Lower leg skin (tissue), 4 donors: ENCODE results near the gene CNPY3. TPM values are rescaled to one million over a fixed set of nuclear protein-coding genes. Genes with fewer than 3 reads are reported as not detected.

ENCODE experiments used
- DNase-seq, 2 donors: peaks; one replicate each; pipeline ENCODE4 v3.0.0-alpha.2; 2019; ENCODE audit warnings: low spot score in 2 of 2
- H3K4me3 ChIP-seq: fragments of 200-600 bp; sonication (generic); 2 replicates; pipeline ENCODE4 v1.5.1; 2017; ENCODE audit warnings: mild to moderate bottlenecking, low read depth; ENCODE audit not compliant: poor library complexity, severe bottlenecking
- POLR2A ChIP-seq, 2 donors: fragments of 450-650 bp; IDR thresholded peaks; one replicate each; pipeline ENCODE4 v1.6.1; 2016 to 2017; ENCODE audit warnings: antibody characterized with exemption in 2 of 2, mild to moderate bottlenecking in 1 of 2, moderate library complexity in 1 of 2
- WGBS, 2 donors: methylation state at CpG; one replicate each; pipeline ENCODE4 v1.1.5; 2018; 5-methylcytosine and 5-hydroxymethylcytosine counted together
- intact Hi-C: fragments of 100-400 bp; cut with DNase I; formaldehyde crosslinking; loops from one replicate; pipeline ENCODE4 v1.15.0; 2023; ENCODE audit warnings: low total_unique reads
- total RNA-seq, 4 donors: library from RNA; depleted of rRNA; stranded (reverse); fragments of >200 nt; gene quantifications; one replicate each; pipeline ENCODE4 v1.1.0, GENCODE V29; 2016
- TF ChIP-seq, protein P1 (sequence below), 3 donors: fragments of 450-650 bp; IDR thresholded peaks; one replicate each; pipeline ENCODE4 v1.5.1; 2016; ENCODE audit warnings: antibody characterized with exemption in 3 of 3, mild to moderate bottlenecking in 3 of 3, moderate library complexity in 2 of 3

The CNPY3 gene
- total RNA-seq, 4 donors from 2014 or later: 15.6 to 28.9 (median 19.7) TPM

DNA sequence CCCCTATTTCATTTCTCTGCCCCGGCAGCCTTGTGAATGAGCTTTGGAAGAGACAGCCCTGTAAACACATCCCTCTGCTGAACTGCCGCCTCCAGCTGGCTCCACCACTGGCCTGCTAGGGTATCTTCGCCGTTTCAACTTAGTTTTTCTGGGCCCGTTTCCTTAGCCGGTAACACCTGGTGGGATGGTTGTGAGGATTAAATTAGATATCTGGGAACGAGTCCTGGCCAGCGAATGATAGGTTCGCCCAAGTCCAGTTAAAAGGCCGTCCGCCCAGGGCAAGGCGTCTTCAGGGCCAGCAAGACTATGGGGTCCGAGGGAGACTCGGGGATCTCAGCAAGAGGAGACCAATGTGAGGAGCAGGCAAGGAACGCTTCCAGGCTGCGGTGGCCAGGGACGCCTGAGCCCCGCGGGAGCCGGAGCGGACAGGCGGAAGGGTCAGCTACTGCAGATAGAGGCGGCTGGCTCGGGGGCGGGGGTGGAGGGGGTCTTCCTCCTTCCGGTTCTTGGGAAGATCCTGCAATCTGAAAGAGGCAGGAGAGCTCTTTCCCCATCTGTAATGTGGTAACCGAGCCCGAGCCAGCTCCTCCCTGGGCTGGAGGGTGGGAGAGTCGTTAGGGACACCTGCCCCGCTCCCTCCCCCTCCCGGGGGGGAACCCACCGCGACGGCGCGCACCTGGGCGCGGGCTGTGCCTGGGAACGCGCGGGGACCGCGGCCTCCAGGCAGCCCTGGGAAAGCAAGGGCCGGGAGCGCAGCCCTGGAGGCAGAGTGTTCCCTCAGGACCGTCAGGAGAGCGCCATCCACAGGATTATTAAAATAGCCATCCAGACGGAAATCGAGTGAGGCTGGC, 17.9 kb upstream of the CNPY3 start:
- intact Hi-C loops: no loop called here
- no peak for DNase-seq
- no peak for TF ChIP-seq POLR2A (IDR thresholded peaks at IDR 0.05)
- TF ChIP-seq, protein P1, sequence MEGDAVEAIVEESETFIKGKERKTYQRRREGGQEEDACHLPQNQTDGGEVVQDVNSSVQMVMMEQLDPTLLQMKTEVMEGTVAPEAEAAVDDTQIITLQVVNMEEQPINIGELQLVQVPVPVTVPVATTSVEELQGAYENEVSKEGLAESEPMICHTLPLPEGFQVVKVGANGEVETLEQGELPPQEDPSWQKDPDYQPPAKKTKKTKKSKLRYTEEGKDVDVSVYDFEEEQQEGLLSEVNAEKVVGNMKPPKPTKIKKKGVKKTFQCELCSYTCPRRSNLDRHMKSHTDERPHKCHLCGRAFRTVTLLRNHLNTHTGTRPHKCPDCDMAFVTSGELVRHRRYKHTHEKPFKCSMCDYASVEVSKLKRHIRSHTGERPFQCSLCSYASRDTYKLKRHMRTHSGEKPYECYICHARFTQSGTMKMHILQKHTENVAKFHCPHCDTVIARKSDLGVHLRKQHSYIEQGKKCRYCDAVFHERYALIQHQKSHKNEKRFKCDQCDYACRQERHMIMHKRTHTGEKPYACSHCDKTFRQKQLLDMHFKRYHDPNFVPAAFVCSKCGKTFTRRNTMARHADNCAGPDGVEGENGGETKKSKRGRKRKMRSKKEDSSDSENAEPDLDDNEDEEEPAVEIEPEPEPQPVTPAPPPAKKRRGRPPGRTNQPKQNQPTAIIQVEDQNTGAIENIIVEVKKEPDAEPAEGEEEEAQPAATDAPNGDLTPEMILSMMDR (IDR thresholded peaks at IDR 0.05): no peak
- no peak overlapping the region for H3K4me3 ChIP-seq
- WGBS, 2 donors: 15 to 22% methylated on average over 43 to 46 of the region's 49 CpGs

- no peak overlapping the region for H3K4me3 ChIP-seq
- DNase-seq: no peak
- TF ChIP-seq, protein P1 (IDR thresholded peaks at IDR 0.05): no peak
- TF ChIP-seq POLR2A (IDR thresholded peaks at IDR 0.05): no peak
- intact Hi-C loops: no loop called here
- WGBS, 2 donors: 60 to 65% methylated on average over 4 of the region's 4 CpGs
These were observed 14.7 kb upstream of the CNPY3 start for GRCh38 chr6:42914546-42914945.

GRCh38 chr6:42915732-42916131, 13.5 kb upstream of the CNPY3 start, which contains the start of gene PTCRA:
PTCRA (plus strand) TSS chr6:42916053; CDS start chr6:42916070, 17 bp downstream.
- TF ChIP-seq, protein P1 (IDR thresholded peaks at IDR 0.05): no peak
- no peak for TF ChIP-seq POLR2A (IDR thresholded peaks at IDR 0.05)
- H3K4me3 ChIP-seq: no peak within 1 kb of the TSS
- WGBS, 2 donors: 71 to 73% methylated on average over 8 to 10 of the region's 10 CpGs
- intact Hi-C loops: no loop called here
- DNase-seq: no peak

DNA sequence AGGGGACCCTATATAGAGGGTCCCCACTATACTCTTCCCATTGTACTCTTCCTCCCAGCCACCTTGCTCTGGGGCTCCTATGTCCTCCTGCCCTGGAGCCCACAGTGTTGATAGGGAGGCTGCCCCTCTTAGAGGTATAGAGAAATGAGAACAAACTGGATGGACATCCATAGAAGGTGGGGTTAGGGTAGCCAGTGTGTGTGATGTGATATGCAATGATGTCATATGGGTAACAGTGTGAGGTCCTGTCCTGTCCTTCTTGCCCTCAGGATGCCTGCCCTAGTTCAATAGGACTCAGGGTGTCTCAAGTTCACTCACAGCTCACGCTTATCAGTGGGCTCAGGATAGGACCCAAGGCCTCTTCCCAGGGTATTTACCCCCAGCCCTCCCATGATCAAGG, 13.0 kb upstream of the CNPY3 start:
- H3K4me3 ChIP-seq: no peak overlapping the region
- WGBS, 2 donors: 100% methylated on average over 1 of the region's 1 CpG
- intact Hi-C loops: no loop called here
- no peak for DNase-seq
- TF ChIP-seq, protein P1 (IDR thresholded peaks at IDR 0.05): no peak
- no peak for TF ChIP-seq POLR2A (IDR thresholded peaks at IDR 0.05)

GRCh38 chr6:42921801-42922200, 7.5 kb upstream of the CNPY3 start:
- intact Hi-C loops: loop anchor here (10.0 kb wide), 1 partner anchor 223 kb away; no protein-coding TSS in a partner anchor
- 62 to 68% methylated on average over 6 of the region's 6 CpGs for WGBS, 2 donors
- H3K4me3 ChIP-seq: no peak overlapping the region
- DNase-seq: no peak
- TF ChIP-seq POLR2A (IDR thresholded peaks at IDR 0.05): no peak
- TF ChIP-seq, protein P1 (IDR thresholded peaks at IDR 0.05): no peak
